Germinal center (tissue), 1 donor: ENCODE measurements around the gene EFEMP1.

Experiments used
- DNase-seq: peaks from one replicate; pipeline ENCODE4 v3.0.0; 2012; ENCODE audit warnings: mixed read lengths, low spot score

The EFEMP1 gene

DNA sequence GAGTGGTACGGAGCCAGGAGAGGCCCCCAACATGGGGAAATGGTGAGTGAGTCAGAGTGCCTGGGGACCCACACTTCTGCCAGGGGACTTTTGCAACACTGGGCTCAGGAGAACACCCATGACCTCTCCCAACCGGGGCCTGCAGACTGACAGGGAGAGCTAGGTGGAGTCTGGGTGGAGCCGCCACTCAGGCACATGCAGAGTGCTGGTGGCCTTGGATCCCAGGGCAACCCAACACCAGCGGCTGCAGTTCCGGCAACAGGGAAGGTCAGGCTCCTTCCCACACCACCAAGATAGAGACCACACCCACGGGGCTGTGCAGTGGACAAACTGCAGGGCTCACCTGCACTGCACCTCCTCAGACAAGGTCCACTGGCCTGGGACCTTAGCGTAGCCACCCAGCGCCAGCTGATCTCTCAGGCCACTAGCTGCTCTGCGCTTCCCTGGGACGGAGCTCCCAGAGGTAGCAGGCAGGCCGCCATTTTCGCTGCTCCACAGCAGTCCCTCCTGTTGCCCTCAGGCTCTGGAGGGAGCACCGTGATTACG lies 99.0 kb downstream of the EFEMP1 start:
- DNase-seq: no peak
